ENCODE results near the gene C3orf20.

DNA sequence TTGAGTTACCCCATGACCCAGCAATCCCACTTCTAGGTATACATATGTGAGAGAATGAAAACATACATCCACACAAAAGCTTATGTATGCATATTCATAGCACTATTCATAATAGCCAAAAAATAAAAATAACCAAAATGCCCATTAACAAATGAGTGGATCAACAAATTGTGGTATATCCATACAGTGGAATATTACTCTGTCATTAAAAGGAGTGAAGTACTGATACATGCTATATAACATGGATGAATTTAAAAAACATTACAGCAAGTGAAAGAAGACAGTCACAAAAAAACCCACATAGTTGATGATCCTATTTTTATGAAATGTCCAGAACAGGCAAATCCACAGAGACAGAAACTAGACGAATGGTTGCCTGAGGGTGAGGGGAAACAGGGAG lies 5.2 kb downstream of the C3orf20 start:
- TF ChIP-seq POLR2AphosphoS5 (IDR thresholded peaks at IDR 0.05) (no peak), RAD21 (conservative IDR thresholded peaks at IDR 0.05) (no peak), SMC3 (conservative IDR thresholded peaks at IDR 0.05; ENCODE audit: poor library complexity) (no peak), EZH2 (IDR thresholded peaks at IDR 0.05; ENCODE audit: borderline replicate concordance, insufficient read depth, low read length, poor library complexity, severe bottlenecking) (no peak)
- TF ChIP-seq, protein P1, sequence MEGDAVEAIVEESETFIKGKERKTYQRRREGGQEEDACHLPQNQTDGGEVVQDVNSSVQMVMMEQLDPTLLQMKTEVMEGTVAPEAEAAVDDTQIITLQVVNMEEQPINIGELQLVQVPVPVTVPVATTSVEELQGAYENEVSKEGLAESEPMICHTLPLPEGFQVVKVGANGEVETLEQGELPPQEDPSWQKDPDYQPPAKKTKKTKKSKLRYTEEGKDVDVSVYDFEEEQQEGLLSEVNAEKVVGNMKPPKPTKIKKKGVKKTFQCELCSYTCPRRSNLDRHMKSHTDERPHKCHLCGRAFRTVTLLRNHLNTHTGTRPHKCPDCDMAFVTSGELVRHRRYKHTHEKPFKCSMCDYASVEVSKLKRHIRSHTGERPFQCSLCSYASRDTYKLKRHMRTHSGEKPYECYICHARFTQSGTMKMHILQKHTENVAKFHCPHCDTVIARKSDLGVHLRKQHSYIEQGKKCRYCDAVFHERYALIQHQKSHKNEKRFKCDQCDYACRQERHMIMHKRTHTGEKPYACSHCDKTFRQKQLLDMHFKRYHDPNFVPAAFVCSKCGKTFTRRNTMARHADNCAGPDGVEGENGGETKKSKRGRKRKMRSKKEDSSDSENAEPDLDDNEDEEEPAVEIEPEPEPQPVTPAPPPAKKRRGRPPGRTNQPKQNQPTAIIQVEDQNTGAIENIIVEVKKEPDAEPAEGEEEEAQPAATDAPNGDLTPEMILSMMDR (IDR thresholded peaks at IDR 0.05; ENCODE audit: poor library complexity, severe bottlenecking), result no peak
- TF ChIP-seq, protein P2, sequence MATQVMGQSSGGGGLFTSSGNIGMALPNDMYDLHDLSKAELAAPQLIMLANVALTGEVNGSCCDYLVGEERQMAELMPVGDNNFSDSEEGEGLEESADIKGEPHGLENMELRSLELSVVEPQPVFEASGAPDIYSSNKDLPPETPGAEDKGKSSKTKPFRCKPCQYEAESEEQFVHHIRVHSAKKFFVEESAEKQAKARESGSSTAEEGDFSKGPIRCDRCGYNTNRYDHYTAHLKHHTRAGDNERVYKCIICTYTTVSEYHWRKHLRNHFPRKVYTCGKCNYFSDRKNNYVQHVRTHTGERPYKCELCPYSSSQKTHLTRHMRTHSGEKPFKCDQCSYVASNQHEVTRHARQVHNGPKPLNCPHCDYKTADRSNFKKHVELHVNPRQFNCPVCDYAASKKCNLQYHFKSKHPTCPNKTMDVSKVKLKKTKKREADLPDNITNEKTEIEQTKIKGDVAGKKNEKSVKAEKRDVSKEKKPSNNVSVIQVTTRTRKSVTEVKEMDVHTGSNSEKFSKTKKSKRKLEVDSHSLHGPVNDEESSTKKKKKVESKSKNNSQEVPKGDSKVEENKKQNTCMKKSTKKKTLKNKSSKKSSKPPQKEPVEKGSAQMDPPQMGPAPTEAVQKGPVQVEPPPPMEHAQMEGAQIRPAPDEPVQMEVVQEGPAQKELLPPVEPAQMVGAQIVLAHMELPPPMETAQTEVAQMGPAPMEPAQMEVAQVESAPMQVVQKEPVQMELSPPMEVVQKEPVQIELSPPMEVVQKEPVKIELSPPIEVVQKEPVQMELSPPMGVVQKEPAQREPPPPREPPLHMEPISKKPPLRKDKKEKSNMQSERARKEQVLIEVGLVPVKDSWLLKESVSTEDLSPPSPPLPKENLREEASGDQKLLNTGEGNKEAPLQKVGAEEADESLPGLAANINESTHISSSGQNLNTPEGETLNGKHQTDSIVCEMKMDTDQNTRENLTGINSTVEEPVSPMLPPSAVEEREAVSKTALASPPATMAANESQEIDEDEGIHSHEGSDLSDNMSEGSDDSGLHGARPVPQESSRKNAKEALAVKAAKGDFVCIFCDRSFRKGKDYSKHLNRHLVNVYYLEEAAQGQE (IDR thresholded peaks at IDR 0.05; ENCODE audit: borderline replicate concordance), result no peak

All from neural cell (in vitro differentiated cells).